Measurements from ENCODE around the gene SVBP. TPM values are rescaled to one million over a fixed set of nuclear protein-coding genes. Genes with fewer than 3 reads are reported as not detected.

The SVBP gene
- total RNA-seq, 1 donor = 17.0 TPM

DNA sequence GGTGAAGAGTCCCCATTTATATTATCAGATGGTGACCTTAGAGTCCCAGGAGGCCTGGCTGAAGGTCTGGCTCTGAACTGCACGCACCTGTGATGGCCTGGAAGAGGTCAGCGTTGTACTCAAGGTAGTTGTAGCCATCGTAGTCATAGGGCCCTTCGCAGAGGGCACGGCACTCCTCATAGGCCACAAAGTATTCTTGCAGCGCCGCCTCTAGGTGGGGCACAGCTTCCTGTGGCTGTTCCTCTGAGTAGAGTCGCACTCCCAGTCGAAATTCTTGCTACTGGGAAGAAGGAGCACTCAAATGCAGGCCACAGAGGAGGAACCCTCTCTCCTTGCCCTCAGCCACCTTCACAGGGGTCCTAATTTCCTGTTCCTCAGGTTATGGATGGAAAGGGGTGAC lies 58.1 kb downstream of the SVBP start:
- Histone ChIP-seq H3K9me3 (ENCODE audit: low read depth, low read length) (no peaks in the 10 kb centered on the region), H3K36me3 (ENCODE audit: insufficient read depth, low read length) (peaks cover 79% of the 10 kb centered on the region), H3K27me3 (ENCODE audit: insufficient read depth, low read length) (no peaks in the 10 kb centered on the region), H3K4me3 (ENCODE audit: insufficient read depth, low read length) (no peak overlapping the region), H3K4me1 (ENCODE audit: insufficient read depth, low read length) (peaks cover 2% of the 10 kb centered on the region), H3K27ac (ENCODE audit: low read depth, low read length) (no peak overlapping the region), H4K20me1 (ENCODE audit: insufficient read depth, low read length) (peaks cover 22% of the 10 kb centered on the region), H2AFZ (ENCODE audit: low read length) (no peak overlapping the region), H3K79me2 (ENCODE audit: insufficient read depth, low read length) (peaks cover 28% of the 10 kb centered on the region), H3K4me2 (ENCODE audit: insufficient read depth, low read length) (no peak overlapping the region)
- DNase-seq (ENCODE audit: insufficient read length, low spot score, missing footprints) = no peak
- no peak for TF ChIP-seq CTCF (IDR thresholded peaks at IDR 0.05; ENCODE audit: extremely low read depth, low read depth, low read length)

- no peak overlapping the region for H3K4me3 ChIP-seq (ENCODE audit: insufficient read depth, low read length)
- peaks cover 21% of the 10 kb centered on the region for H4K20me1 ChIP-seq (ENCODE audit: insufficient read depth, low read length)
- no peak for DNase-seq (ENCODE audit: insufficient read length, low spot score, missing footprints)
- peaks cover 24% of the 10 kb centered on the region for H3K79me2 ChIP-seq (ENCODE audit: insufficient read depth, low read length)
- H3K27ac ChIP-seq (ENCODE audit: low read depth, low read length) = no peak overlapping the region
- peaks cover 3% of the 10 kb centered on the region for H3K4me1 ChIP-seq (ENCODE audit: insufficient read depth, low read length)
- peaks cover 83% of the 10 kb centered on the region for H3K36me3 ChIP-seq (ENCODE audit: insufficient read depth, low read length)
- H3K9me3 ChIP-seq (ENCODE audit: low read depth, low read length) = no peaks in the 10 kb centered on the region
- no peak overlapping the region for H3K4me2 ChIP-seq (ENCODE audit: insufficient read depth, low read length)
- H2AFZ ChIP-seq (ENCODE audit: low read length) = no peak overlapping the region
- H3K27me3 ChIP-seq (ENCODE audit: insufficient read depth, low read length) = no peaks in the 10 kb centered on the region
- TF ChIP-seq CTCF (IDR thresholded peaks at IDR 0.05; ENCODE audit: extremely low read depth, low read depth, low read length) = no peak
Measured at GRCh38 chr1:42758641-42759040, 58.6 kb downstream of the SVBP start.

DNA sequence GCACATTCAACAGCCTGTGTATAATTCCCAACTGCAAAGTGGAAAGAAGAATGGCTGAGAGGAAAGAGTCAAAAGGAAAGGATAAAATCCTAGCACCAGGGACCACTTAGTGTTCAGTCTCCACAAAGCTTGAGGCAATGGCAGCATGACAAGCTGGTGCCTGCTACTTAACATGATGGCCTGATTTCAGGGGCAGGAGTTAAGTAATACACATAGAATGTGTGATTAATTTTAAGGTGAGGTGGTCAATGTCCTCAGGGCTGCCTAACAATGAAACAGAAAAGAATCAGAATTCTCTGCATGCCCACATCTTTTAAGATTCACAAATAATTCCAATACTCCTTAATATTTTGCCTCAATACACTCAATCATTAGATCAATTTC lies 59.3 kb downstream of the SVBP start:
- H4K20me1 ChIP-seq (ENCODE audit: insufficient read depth, low read length) = peaks cover 20% of the 10 kb centered on the region
- peaks cover 83% of the 10 kb centered on the region for H3K36me3 ChIP-seq (ENCODE audit: insufficient read depth, low read length)
- H3K79me2 ChIP-seq (ENCODE audit: insufficient read depth, low read length) = peaks cover 17% of the 10 kb centered on the region

More for the DNA sequence above, 59.3 kb downstream of the SVBP start:
- Histone ChIP-seq H3K4me3 (ENCODE audit: insufficient read depth, low read length) (no peak overlapping the region), H3K4me2 (ENCODE audit: insufficient read depth, low read length) (no peak overlapping the region), H3K9me3 (ENCODE audit: low read depth, low read length) (no peaks in the 10 kb centered on the region), H3K27ac (ENCODE audit: low read depth, low read length) (no peak overlapping the region), H3K27me3 (ENCODE audit: insufficient read depth, low read length) (no peaks in the 10 kb centered on the region), H2AFZ (ENCODE audit: low read length) (no peak overlapping the region), H3K4me1 (ENCODE audit: insufficient read depth, low read length) (peaks cover 9% of the 10 kb centered on the region)
- no peak for DNase-seq (ENCODE audit: insufficient read length, low spot score, missing footprints)
- no peak for TF ChIP-seq CTCF (IDR thresholded peaks at IDR 0.05; ENCODE audit: extremely low read depth, low read depth, low read length)

Other genes starting within 250 kb of the SVBP start
- gene PPIH, start 159.0 kb downstream of the SVBP start, total RNA-seq = 17.4 and 18.3 TPM in 2 replicates
- 481 and 491 TPM in 2 replicates for gene YBX1, start 135.0 kb downstream of the SVBP start, total RNA-seq
- not detected in 2 replicates for gene CLDN19, start 77.2 kb downstream of the SVBP start, total RNA-seq
- 209 and 213 TPM in 2 replicates for gene P3H1, start 50.4 kb downstream of the SVBP start, total RNA-seq
- gene C1orf50, start 50.1 kb downstream of the SVBP start, total RNA-seq = 4.7 and 5.9 TPM in 2 replicates
- under 0.01 TPM in 2 replicates for gene TMEM269, start 32.4 kb downstream of the SVBP start, total RNA-seq
- 21.7 and 29.2 TPM in 2 replicates for gene ERMAP, start 275 bp downstream of the SVBP start, total RNA-seq
- gene ZNF691, start 29.2 kb upstream of the SVBP start, total RNA-seq = 5.4 and 6.5 TPM in 2 replicates
- gene SLC2A1, start 141.5 kb upstream of the SVBP start, total RNA-seq = 28.3 and 43.4 TPM in 2 replicates

Measured in osteoblast (primary cell).